Hepatocyte (in vitro differentiated cells): Measurements from ENCODE around the gene MBNL1.

Experiments
- EZH2 ChIP-seq: fragments of 200-600 bp; sonication (generic); IDR thresholded peaks from 2 replicates; pipeline ENCODE4 v1.6.1; 2016; ENCODE audit warnings: antibody characterized with exemption, mild to moderate bottlenecking, borderline replicate concordance
- TF ChIP-seq, protein P1 (sequence below): fragments of 200-600 bp; sonication (generic); IDR thresholded peaks from 2 replicates; pipeline ENCODE4 v1.5.1; 2016; ENCODE audit warnings: antibody characterized with exemption, mild to moderate bottlenecking; ENCODE audit not compliant: poor library complexity

DNA sequence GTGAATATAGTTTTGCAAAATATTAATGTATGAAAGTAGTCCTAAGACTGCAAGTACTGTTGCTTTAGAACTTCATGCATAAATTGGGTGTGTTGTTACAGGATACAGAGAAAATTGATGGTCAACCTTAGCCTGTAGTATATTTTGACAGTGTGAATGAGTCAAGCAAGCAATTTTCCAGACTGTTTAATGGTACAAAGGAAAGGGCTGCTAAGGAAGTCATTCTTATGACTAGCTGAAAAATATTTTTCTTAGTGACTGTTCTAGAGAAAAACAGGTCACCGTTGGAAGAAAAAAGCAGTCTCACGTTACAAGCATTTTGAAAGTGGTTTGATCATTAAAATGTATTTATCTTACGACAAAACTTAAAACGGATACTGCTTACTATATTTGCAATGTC, 49.2 kb downstream of the MBNL1 start:
- TF ChIP-seq EZH2: no peak
- TF ChIP-seq, protein P1, sequence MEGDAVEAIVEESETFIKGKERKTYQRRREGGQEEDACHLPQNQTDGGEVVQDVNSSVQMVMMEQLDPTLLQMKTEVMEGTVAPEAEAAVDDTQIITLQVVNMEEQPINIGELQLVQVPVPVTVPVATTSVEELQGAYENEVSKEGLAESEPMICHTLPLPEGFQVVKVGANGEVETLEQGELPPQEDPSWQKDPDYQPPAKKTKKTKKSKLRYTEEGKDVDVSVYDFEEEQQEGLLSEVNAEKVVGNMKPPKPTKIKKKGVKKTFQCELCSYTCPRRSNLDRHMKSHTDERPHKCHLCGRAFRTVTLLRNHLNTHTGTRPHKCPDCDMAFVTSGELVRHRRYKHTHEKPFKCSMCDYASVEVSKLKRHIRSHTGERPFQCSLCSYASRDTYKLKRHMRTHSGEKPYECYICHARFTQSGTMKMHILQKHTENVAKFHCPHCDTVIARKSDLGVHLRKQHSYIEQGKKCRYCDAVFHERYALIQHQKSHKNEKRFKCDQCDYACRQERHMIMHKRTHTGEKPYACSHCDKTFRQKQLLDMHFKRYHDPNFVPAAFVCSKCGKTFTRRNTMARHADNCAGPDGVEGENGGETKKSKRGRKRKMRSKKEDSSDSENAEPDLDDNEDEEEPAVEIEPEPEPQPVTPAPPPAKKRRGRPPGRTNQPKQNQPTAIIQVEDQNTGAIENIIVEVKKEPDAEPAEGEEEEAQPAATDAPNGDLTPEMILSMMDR: no peak
